Effector CD8-positive, alpha-beta T cell (primary cell): ENCODE measurements around the gene ECM2.

Experiments used
- DNase-seq: peaks from one replicate; lab custom pipeline; 2025; lab: John Stamatoyannopoulos, UW

Gene ECM2

GRCh38 chr9:92467041-92467440, 68.7 kb downstream of the ECM2 start:
- DNase-seq: no peak

DNA sequence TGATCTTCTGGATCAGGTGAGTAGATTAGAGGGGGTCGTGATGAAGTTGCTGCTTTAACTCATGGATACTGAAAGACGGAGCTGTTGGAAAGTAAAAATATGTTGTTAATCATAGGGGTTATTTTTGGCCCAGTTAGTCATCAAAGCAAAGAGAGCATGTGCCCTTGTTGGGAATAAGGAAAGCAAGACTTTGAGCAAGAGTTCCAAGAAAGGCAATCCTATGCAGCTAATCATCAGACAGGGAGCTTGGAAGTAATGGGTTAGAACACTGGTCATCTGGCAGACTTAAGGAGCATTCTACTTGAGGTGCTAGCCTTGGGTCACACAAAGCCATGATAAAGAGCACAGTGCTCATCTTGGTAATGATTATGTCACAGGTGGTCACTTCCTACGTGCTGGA, 71.8 kb downstream of the ECM2 start:
- DNase-seq: no peak

- DNase-seq: no peak
Measured at GRCh38 chr9:92463387-92463786, 72.4 kb downstream of the ECM2 start.

GRCh38 chr9:92457576-92457975, 78.2 kb downstream of the ECM2 start:
- DNase-seq: no peak

- DNase-seq: no peak
Measured at GRCh38 chr9:92455217-92455616, 80.6 kb downstream of the ECM2 start.

DNA sequence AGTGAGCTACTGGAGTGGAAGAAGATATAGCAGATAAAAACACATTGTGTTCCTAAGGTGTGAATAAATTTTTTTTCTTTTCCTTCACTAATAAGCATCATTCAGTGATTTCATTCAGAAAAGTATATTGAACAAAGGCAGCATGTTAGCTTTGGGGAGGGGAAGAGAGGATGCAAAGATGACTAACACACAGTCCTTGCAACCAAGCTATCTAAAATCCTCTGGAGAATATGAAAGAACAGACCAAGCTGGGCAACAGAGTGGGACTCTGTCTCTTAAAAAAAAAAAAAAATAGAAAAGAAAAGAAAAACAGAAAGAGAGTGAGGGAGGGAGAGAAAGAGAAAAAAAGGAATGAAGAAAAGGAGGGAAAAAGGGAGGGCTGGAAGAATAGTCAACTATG, 89.3 kb downstream of the ECM2 start:
- DNase-seq: no peak
